IPS-11a (cell line): ENCODE measurements around the gene CPT2.

ENCODE experiments used
- H3K4me3 ChIP-seq: one replicate; pipeline ENCODE4 v1.5.1; 2013; ENCODE audit warnings: low read depth, low read length, control low read depth

Gene CPT2

DNA sequence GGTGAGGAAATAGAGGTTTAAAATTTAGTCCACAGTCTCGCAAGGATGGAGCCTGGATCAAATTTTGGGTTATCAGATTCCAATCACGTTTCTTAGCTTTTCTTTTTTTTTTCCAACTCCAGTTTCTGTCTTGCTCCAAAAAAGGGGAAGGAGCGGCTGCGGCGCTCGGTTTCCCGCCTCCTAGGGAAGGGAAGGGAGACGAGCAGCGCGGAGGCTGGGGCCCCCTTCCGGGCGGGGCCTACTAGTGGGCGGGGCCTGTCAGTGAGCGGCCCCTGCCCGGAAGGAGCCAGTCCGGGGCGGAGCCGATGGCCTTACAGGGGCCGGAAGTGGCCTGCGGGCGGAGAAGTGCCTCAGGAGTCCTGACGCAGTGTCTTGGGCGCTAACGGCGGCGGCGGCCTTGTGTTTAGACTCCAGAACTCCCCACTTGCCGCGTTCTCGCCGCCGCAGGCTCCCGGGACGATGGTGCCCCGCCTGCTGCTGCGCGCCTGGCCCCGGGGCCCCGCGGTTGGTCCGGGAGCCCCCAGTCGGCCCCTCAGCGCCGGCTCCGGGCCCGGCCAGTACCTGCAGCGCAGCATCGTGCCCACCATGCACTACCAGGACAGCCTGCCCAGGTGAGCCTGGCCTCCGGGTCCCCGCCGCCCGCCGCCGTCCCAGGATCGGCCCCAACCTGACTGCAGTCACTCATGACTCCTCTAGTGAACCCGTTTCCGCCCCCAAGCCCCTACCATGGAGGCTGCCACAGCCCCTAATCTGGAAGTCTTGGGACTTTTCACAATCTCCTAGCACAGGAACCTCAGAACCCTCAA, at the start of gene CPT2:
Gene CPT2, plus strand, starts transcription at position 340 of the 806 bp plus-strand sequence. Its CDS starts 120 bp downstream, at position 460.
- H3K4me3 ChIP-seq, result peak within 1 kb of the TSS; percentile 87

DNA sequence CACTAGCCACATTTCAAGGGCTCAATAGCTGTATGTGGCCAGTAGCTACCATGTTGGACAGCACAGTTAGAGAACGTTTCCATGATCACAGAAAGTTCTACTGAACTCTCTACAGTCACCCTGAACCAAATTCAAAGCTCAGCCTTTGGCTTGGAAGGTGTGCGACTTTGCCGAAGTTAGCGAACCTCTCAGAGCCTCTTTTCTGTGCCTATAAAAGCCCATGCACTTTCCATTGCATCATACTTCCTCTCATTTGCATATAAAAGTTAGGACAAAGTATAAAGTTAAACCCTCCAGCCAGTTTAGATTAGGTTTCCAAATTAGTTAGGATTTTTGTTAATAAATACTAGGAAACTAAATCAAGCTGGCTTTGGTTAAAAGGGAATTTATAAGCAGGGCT, 49.5 kb upstream of the CPT2 start:
- no peak overlapping the region for H3K4me3 ChIP-seq

DNA sequence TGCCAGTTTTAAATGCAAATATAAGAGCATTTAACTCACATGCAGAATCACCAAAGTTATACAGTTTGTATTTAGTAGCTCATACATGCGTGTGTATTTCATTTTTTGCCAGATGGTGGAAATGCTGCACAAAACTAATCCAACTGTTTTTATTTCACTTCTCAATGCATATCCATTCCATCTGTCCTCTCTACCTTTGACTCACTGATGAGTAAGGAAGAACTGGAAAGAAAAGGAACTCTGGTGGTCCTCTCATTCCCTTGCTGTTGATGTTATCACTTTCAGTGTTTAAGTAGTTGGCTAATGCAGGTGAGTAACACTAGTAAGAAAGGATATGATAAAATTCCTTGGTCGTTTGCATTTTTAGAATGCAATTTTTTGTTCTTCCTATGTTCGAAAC, 48.5 kb upstream of the CPT2 start:
- H3K4me3 ChIP-seq, result no peak overlapping the region

DNA sequence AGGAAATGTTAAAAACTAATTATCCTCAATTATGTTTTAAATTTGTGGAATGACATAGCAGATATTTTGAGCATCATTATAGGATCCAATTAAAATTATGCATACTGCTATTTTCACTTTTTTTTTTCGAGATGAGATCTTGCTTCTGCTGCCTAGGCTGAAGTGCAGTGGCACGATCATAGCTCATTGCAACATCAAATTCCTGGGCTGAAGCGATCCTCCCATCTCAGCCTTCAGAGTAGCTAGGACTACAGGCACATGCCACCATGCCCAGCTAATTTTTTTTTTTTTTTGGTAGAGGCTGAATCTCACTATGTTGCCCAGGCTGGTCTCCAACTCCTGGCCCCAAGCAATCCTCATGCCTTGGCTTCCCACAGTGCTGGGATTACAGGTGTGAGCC, 42.9 kb upstream of the CPT2 start:
- no peak overlapping the region for H3K4me3 ChIP-seq

DNA sequence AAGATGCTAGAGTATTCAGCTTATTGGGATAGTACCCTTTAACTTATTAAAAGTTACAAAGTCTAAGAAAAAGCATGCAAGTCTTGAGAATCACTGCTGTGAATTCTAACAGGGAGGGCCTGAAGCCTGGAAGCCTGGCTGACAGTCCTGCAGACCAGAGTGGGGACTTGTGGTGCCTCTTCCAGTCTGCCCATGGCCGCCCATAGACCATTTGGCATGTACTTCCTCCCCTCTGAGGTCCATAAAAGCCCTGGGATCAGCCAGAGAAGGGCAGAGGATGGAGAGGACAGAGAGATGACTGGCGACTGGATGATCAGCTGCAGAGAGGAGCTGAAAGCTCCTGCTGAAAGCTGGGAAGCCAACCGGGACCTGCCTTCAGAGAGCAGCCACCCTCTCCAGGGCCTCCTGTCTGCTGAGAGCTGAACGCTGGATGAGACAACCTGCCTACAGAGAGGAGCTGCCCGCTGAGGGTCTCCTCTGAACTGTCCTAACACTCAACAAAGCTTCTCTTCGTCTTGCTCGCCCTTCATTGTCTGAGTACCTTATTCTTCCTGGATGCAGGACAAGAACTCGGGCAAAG, 41.7 kb upstream of the CPT2 start:
- H3K4me3 ChIP-seq, result no peak overlapping the region

DNA sequence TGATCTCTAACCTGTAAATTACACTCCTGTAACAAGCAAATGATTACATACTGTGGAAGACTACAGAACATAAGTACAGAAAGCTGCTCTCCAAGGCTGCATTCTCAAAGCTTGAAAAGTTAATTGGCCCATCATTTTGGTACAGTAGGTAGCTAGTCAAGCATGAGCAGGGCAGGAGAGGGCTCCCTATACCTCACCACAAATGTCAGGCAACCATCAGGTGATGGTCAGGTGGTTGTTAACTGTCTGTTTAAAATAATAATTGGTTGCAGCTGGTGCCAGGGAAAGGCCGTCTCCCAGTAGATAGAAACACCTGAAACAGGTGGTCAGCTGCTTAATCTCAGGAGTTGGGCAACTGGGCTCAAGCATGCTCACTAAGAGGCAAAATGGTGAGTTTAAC, 41.1 kb upstream of the CPT2 start:
- no peak overlapping the region for H3K4me3 ChIP-seq

DNA sequence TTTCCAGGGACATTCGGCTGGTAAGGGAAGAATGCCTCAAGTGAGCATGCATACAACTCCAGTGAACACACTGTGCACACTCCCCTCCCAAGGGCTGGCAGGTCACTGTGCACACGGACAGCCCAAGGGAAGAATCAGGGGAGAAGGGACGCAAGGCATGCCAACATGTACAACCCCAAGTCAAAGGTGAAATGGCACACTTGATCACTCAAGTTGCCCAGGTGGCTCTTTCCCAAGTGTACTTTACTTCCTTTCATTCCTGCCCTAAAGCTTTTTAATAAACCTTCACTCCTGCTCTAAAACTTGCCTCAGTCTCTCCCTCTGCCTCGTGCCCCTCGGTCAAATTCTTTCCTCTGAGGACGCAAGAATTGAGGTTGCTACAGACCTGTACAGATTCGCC, 40.7 kb upstream of the CPT2 start:
- no peak overlapping the region for H3K4me3 ChIP-seq

DNA sequence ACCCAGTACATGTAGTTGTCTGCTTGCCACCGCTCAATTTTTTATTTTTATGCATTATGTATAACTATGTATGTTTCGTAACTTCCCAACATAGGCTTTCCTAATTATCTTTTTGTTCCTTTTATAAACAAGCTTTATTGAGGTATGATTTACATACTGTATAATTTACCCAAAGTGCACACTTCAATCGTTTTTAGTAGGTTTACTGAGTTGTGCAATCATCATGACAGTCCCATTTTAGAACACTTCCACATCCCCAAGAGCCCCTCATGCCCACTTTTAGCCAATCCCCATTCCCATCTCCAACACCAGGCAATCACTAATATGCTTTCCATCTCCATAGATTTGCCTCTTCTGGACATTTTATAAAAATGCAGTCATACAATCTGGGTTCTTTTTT, 39.8 kb upstream of the CPT2 start:
- no peak overlapping the region for H3K4me3 ChIP-seq

DNA sequence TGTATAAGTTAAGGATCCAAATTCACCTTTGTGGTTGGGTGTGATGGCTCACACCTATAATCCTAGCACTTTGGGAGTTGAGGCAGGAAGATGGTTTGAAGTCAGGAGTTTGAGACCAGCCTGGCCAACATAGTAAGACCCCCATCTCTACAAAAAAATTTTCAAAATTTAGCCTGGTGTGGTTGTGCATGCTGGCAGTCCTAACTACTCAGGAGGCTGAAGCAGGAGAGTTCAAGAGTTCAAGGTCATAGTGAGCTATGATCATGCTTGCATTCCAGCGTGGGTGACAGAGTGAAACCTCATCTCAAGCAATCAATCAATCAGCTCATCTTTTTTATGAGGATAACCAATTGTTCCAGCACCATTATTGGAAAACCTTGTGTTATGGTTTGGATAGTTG, 37.7 kb upstream of the CPT2 start:
- no peak overlapping the region for H3K4me3 ChIP-seq

DNA sequence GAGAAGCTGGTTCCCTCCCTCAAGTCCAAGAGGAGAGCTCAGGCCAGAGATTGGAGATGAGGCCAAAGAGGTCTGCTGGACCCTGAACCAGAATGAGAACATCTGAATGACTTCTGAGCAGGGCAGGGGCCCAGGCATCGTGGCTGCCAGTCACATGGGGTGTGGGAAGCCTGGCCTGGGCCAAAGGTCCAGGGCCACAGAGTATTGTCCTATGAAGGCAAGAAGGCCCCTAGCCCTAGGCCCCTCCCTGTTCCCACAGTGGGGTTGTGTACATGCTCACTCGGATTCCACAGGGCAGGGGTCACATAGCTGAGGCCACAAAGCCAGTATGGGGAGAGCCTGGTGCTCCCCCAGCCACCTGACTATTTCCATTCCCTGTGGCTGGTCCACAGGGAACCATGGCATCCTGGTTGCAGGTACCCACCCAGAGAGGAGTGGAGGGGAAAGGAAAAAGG, 35.7 kb upstream of the CPT2 start:
- H3K4me3 ChIP-seq, result no peak overlapping the region

DNA sequence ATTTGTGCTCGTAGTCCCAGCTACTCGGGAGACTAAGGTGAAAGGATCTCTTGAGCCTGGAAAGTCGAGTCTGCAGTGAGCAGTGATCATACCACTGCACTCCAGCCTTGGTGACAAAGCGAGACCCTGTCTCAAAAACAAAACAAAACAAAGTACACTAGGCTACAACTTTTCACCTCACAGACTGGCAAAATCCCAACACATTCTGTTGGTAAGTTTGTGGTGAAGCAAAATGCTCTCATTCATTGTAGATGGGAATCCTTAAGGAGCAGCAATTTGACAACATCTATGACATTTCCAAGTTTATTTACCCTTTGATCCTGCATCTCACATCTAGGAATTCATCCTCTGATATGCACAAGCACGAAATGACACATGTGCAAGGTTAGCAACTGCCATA, 34.0 kb upstream of the CPT2 start:
- no peak overlapping the region for H3K4me3 ChIP-seq

DNA sequence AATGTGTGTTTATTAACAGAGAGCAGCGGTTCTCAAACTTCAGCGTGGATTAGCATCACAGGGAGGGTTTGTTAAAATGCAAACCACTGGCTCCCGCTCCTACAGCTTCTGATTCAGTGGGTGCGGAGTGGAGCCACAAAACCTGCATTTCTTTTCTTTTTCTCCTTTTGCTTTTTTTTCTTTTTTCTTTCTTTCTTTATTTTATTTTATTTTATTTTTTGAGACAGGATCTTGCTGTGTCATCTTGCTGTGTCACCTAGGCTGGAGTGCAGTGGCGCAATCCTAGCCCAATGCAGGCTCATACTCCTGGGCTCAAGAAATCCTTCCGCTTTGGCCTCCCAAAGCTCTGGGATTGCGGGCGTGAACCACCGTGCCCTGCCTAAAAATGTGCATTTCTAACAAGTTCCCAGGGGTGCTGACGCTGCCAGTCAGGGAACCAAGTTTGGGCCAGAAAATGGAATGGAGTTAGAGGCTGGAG, 33.3 kb upstream of the CPT2 start:
- H3K4me3 ChIP-seq, result no peak overlapping the region

DNA sequence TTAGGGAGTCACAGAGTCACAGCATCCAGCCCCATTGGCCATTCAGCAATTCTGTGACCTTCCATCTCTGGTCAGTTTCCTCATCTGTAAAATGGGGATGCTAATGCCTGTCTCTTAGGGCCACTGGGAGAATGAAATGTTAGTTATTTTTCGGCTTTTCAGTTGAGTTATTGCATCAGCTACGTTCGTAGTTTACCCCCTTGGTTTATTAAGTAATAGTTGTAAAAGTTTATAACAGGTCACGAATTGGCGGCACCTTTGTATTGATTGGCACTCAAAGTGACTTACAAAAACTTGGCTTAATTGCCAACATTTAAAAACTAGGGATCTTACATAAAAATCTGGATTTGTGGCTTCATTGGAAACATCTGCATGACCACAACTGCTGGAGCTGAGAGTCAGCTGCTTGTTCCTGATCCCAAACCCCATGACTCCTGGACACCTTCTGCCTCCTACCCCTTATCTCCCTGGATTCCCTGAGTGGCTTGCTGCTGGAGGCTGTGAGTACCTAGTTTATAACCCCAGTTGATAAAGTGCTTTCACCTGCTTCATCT, 31.1 kb upstream of the CPT2 start:
- no peak overlapping the region for H3K4me3 ChIP-seq

DNA sequence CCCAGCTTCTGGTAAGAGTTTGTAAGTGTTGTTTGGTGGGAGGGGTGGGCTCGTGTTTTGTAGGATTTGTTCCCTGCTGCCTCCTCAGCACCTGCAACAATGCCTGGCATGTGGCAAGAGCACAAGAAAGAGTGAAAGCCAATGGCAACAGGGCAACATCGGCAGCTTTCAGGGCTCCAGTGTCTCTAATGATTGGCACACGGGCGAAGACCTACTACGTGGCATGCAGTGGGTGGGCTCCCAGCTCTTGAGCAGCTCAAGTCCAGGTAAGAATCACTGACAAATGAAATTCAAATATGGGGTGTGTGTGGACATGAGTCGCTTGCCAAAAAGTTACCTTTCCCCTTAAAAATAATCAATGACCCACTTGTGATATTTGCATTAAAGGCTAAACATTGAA, 30.3 kb upstream of the CPT2 start:
- H3K4me3 ChIP-seq, result no peak overlapping the region

DNA sequence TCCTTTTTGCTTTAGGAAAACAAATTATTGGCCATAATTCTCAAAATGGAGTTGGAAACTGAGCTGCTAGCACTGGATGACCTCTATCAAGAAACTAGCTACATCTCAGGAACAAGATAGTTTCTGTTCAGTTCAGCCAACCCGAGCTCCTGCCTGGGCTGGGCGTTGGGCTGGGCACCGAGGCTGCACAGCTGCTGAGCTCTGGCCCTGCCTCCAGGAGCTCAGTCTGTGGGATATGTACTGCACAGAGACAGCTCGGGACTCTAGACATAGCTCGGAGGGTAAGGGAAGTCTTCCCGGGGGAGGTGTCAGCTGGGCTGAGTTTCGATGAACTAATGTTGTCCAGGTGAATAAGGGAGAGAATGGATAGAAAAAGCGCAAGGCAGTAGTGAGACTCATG, 29.7 kb upstream of the CPT2 start:
- no peak overlapping the region for H3K4me3 ChIP-seq

DNA sequence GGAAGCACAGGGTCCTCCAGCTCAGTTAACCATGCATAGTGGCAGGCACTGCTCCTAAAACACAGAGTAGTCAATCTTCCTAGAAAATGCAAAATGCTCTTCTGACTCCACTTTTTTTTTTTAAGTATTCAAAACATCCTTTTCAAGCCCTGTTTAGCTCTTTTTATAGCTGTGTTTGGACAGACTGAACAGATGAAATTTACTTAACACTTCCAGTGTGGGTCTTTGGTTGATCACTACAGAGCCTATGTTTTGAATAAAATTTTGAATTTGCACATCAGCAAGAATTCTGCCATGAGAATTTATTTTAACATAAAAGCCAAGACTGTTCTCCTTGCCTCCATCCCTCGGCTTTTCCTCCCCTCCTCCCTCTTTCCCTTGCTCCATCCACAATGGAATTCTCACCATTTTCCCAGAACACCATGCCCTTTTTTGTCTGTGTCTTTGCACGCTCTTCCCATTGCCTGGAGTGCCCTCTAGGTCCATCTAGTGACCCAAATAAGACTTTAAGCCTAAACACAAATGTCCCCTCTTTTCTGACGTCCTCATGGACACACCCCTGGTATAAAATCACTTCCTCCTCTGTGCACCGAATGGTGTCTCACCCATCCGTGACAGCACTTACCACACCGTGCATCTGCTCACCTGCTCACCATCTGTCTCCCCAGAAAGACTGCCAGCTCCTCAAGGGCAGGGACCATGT, 24.0 kb upstream of the CPT2 start:
- H3K4me3 ChIP-seq, result no peak overlapping the region

DNA sequence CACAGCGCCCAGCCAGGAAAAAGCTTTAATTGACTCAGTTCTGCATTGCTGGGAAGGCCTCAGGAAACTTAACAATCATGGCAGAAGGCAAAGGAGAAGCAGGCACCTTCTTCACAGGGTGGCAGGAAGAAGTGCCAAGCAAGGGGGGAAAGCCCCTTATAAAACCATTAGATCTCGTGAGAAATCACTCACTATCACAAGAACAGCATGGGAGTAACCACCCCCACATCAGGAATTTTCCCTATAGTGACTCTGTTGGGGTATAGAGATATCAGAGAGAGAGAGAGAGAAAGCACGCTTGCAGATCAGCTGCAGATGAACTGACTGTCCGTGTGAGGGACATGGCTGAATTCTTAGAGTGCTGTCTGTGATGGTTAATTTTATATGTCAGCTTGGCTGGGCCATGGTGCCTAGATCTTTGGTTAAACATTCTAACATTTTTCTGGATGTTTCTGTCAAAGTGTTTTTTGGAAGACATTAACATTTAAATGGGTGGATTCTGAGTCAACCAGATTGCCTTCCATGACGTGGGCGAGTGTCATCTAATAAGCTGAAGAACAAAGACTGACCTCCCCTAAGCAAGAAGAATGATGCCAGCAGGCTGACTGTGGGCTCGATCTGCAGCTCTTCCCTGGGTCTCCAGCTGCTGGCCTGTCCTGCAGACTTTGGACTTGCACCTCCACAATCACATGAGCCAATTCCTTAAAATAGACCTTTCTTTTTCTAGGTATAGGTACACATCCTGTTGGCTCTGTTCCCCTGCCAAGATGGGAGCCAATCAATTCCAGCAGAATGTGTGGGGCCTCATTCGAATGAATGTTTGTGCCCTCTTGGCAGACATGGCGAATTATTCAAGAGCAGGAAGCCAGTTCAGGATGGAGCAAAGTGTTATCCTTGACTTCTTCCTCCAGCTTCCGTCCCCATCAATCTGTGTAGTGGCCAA, 21.4 kb upstream of the CPT2 start:
- H3K4me3 ChIP-seq, result no peak overlapping the region

DNA sequence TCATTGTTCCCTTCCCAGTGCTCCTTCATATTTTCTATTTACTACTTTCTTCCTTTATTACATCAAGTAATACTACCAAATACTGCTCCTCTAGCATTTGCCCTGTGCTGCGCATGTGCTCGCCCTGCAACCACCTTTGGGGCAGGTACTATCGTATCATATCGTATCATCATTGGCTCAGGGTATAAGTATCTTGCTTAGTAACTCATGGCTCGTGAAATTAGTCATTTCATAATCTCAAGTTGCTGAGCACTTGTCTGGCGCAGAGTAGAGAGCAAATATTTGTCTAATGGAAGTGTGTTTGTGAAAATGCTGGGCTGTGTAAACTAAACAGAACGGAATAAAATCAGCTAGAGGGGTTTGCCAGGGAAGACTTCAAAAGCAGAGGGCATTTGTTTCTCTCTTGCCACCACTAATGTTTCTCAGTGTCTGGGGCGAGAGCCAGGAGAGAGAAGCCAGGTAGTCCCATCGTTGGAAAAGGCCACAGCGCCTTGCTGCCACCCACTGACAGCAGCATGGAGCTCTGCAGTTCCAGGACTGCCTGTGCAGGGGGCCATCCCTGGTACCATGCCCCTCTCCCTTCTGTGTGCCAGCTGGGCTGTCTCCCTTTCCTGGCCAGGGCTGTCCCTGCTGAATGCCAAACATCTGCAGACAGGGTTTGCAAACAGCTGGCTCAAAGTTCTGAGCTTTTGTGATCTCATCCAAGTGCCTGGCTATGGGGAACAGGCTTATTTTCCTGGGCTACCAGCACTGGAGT, 20.0 kb upstream of the CPT2 start:
- no peak overlapping the region for H3K4me3 ChIP-seq

DNA sequence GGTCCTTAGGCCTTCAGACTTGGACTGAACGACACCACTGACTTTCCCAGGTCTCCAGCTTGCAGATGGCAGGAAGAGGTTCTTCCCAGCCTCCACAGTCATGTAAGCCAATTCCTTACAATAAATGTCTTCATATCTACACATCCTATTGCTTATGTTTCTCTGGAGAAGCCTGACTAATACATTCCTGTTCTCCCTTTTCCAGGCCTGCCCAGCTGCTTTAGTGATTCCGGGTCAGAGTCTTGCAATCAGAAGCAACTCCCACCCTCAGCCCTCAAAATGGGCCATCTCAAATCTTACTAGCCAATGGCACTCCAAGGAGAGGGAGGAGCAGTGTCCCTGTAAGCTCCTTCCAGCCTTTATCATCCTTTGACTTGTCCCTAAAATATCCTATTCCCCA, 16.4 kb upstream of the CPT2 start:
- H3K4me3 ChIP-seq, result no peak overlapping the region

DNA sequence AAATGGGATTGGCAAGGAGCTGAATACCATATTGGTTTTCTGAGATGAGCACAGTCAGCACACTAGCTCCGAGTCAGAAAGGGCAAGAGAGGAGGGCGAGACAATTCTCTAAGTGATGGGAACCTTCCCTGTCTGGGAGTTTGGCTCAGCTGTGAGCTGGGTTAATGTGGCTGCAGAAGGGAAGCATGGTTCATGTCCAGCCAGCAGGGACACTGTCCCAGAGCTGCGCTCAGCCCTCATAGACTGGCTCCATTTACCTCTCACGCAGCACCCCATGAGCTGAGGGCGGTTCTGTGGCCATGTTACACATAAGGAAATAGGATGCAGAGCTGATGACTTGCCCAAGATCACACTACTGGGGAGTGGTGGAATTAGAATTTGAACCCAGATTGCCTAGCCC, 15.7 kb upstream of the CPT2 start:
- H3K4me3 ChIP-seq, result no peak overlapping the region
